Activated CD8-positive, alpha-beta memory T cell treated with anti-CD3 and anti-CD28 coated beads for 24 hours (primary cell): Measurements from ENCODE around the gene SEMA5B.
A peak's percentile ranks its signal among the peaks of the same experiment; 100 is the strongest.

Source experiments
- DNase-seq: peaks from one replicate; pipeline ENCODE4 v3.0.0-alpha.2; 2020

Gene SEMA5B

DNA sequence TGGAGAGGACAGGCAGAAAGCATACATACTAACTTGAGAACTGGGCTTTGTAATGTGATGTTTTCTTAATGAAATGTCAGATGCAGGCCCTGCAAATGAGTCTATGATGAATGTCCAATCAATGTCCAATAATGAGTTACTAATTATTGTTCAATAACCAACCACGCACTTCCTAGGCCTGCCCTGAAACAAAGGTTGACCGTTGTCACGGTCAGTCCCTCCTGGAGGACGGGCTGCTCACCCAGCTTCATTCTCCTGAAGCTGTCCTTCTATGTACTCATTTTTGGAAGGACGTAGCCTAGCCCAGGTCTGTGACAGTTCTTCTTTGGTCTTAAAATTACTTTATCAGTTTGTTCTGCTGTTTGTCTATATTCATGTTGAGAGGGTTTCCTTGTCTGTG lies 30.9 kb upstream of the SEMA5B start:
- peak; percentile 7 for DNase-seq

DNA sequence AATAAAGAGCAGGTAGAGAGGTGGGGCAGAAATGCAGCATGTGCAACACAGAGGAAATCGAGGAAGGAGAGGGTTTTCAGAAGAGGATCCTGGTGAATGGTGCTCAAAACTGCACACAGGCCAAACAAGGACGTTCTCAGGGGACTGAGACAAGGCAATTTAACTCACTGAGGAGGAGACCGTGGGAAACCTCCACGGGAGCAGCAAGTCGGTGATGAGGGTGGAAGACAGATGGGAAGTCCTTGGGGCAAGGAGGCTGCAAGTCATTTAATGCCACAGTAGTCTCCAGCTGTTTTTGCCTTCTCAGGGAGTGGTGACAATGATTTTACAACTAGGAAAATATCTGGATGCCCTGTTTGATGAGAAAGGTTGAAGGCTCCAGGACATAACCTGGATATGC lies 27.8 kb upstream of the SEMA5B start:
- peak; percentile 9 for DNase-seq

DNA sequence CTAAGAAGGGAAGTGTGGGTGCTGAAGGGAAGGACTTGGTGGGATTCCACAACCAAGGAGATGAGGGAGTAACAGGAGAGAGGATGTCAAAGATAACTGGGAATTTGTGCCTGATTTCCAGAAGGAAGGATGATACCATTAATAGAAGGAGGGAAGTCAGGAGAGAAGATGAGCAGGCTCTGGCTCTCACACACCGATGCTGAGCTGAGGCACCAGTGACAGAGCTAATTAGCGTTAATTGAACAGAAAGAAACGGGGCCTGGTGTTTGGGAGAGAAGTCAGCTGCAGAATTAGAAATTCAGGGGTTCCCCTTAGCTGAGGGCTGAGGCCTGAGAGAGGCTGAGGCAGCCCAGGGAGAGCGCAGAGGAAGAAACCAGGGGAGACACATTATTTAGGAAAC lies 27.4 kb upstream of the SEMA5B start:
- DNase-seq = peak; percentile 9

DNA sequence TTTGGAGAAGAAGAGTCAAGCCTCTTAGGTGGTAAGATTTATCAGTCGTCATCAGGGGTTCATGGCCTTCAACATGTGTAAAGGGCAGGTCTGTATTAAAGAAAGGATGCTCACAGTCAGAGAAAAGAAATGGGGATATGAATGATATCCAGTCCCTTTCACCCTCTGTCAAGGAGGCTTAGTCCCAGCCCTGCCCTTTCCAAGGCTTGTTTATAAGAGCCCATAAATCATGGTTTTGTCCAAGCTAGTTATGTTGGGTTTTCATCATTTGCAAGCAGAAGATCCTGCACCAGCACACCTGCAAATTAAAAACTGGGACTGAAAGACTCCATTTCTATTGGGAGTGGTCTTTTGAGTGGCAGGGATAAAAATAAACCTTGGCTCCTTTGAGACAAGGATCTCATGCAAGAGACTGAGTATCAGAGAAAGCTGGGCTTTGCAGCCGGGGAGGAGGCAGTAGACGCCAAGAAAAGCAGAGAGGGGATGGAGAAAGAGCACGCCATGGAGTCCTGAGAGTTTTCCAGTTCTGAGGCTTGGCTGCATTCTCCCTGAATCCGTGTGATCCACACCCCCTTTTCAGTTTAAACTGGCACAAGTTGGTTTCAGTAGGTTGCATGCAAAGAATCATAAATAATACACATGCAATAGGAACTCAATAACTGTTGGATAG lies 26.7 kb upstream of the SEMA5B start:
- no peak for DNase-seq

DNA sequence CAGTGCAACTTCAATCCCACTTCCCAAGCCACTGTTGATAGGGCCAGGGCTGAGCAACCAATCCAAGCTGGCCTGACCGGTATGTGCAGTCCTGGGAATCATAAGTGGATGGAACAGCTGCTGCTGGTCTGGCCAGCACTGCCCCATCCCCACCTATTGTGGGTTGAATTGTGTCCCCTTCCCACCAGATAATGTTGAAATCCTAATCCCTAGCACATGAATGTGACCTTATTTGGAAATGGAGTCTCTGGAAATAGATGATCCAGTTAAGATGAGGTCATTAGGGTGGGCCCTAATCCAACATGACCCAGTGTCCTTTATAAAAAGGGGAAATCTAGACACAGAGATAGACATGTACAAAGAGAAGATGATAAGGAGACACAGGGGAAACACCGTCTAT lies 25.5 kb upstream of the SEMA5B start:
- DNase-seq = no peak

DNA sequence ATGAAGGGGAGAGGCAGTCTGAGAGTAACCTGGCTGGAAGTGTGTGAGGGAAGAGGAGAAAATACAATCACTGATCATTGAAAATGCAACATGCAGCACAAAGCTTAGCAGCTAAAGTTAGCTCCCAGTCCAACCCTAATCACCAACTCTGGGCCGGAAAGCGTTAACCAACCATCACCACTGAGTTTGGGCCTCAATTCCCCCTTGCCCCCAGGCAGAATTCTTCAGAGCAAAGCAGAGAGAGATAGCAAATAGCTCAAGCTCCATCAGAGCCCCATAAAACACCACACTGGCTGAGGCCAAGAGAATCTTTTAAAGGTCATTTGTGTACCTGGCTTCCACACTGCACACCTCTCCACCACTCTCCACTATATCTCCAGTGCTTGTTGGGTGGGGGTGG lies 23.1 kb upstream of the SEMA5B start:
- no peak for DNase-seq

DNA sequence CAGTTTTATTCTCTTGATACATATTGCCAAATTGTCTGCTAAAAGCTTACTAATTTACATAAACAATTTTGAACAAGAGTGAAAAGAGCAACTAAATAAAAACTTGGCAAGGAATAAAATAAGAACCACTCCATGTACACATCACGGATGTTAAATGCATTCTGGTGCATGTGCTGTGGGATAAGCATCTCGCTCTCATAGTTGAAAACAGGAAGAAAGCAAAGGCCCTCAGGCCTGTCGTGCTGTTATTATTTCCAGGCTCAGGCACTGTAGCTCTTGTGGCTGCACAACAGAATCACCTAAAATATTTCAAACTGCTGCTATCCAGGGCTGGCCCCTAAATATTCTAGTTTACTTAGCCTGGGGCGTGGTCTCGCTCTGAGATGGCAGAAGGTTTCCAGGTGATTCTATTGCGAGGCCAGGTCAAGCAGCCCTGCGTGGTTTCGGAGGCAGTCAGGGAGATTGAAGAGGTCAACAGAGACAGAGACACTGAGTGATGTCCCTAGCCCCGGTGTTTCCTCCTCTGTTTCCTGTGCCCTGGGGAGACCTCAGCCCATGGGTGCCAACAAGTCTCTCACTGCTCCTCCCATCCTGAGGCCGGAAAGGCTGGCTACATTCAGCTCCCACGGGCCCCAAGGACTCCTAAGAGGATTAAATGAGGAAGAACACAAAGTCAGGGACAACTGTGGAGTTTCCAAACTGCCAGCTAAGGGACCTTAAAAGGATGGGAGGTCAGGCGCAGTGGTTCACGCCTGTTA lies 21.1 kb upstream of the SEMA5B start:
- DNase-seq = no peak

DNA sequence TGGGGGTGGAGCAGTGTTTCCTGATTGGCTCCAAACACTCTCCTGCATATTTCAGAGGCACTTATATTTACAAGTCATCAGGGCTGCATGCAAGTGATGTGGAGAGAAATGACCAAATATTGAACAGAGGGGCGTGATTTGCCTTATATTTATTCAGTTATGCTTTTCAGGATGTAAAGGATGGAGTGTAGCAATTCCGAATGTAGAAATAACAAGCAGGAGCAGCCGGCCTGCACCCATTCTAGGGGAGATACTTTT lies 19.4 kb upstream of the SEMA5B start:
- DNase-seq = no peak

DNA sequence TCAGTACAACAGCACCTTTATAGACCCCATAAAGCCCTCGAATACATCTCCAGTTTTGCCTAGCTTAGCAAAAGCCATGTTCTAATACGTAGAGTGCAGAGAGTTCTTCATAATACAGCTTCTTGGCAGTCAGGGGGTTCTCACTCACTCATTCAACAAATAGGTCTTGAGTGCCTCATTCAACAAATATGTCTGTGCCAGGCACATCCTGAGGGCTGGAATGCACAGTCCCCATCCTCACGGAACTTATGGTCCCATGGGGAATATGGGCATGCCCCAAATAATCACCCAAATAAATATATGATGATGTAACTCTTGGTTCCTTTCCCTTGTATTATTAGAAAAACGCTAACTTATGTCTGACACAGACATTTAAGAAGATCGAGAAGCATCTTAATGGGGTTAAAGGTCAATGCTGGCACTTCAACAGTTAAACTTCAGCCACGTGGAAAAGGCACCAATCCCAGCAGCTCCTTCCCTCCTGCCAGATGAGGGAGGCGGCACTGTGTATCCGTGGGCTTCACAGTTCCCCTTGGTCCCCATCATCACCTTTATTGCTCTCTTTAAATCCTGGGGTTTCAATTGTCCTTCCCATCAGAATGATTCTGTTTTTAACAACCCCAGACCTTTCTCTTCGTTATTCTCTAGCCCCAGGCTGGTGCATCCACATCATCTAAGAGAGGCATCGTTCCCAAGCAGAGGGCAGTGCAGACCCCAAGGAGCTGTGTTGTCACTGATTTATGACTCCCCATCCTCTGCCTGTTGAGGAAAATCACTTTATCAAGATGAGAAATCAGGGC lies 18.9 kb upstream of the SEMA5B start:
- no peak for DNase-seq

DNA sequence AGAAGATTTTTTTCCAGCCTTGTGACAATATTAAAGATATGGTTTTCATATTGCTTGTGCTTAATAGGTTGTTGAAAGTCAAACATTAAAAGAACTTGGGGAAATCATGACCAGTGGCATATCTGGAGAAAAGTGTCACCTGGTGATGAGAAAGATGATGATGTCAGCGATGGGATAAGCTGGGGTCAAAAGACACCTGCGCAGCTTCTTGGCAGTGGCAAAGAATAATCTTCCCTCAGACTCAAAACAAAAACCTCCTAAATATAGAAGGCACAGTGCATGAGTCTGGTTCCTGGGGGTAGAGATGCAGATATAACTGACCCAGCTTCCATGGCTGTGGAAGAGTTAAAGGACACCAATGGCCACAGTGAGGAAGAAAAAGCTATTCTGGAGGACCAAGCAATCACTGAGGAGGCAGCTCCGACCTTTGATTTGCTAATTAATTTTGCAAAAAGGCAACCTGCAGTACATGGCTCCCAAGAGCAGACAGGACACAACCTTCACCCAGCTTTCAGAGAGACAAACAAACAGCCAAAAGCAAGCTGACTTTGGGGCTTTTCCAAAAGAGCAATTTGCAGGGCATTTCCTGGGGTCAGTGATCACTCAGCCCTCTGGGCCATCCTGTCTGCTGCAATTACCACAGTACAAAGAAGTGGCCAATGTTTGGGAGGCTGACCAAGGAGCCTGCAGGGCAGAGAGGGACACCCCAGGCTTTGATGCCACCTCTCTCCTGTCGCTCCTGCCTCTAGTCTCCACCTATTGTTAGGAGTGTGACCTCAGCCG lies 17.6 kb upstream of the SEMA5B start:
- DNase-seq = no peak

DNA sequence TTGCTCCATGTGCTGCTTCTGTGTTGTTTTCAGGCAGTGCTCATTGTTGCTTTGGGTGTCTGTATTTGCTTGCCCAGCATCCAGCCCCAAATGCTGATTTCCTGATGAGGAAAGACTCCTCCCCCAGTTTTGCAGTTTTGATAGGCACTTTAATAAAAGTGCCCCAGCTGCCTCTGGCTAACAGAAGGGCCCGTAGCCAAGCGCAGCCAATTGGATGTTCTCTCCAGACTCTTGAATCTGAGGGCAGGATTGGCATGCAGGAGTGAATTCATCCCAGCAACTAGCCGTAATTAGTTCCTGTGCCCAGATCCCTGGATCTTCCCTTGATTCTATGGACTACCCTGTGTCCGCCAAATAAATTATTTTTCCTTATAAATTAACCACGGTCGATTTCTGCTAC lies 14.8 kb upstream of the SEMA5B start:
- no peak for DNase-seq

DNA sequence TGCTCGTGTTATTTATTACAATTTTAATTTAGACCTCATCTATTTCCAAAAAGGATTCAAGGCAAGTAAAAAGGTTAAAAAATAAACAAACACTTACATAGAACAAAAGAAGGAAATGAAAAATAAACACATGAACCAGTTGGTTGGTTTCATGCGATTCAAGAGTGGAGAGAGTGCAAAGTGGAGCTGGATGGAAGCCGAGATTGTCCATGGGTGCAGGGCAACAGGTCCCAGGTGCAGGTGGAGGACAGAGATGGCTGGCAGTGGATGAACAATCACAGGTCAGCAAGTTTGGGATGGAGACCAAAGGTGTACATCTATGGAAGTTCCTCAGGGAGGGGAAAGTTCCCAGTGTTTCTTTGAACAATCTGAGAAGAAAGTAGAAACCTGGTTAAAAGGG lies 11.6 kb upstream of the SEMA5B start:
- no peak for DNase-seq

DNA sequence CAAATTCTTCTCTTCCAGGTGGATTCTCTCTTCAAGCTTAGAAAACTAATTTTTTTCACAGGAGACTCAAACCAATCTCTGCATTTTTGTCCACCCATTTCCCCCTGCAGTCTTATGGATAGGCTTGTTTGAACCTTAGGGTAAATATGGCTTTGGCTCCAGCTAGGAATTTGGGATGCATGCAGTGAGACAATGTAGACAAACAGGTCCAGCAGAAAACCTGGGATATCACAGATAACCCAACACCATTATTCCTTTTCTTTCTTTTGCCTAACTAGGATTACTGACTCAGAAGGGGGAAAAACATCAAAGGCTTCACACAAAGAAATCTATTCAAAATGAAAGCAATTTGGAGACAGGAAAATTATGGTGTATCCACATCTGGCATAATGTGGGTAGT lies 11.2 kb upstream of the SEMA5B start:
- DNase-seq = no peak

DNA sequence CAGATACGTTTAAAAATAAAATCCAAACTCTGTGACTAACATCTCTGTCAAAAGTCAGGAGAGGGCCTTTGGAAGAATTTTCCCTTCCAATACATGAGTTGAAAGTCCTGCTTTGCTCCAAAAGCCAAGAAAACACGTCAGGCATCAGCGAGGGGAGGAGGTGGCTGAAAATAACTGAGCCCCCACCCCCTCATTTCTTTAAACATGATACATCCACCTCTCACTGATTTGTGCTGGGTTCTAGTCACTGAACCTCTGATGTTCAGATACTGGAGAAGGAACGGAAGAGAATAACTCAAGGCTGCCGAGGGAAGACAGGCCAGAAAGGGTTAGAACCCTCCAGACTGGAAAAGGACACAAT lies 9.4 kb upstream of the SEMA5B start:
- DNase-seq = no peak

DNA sequence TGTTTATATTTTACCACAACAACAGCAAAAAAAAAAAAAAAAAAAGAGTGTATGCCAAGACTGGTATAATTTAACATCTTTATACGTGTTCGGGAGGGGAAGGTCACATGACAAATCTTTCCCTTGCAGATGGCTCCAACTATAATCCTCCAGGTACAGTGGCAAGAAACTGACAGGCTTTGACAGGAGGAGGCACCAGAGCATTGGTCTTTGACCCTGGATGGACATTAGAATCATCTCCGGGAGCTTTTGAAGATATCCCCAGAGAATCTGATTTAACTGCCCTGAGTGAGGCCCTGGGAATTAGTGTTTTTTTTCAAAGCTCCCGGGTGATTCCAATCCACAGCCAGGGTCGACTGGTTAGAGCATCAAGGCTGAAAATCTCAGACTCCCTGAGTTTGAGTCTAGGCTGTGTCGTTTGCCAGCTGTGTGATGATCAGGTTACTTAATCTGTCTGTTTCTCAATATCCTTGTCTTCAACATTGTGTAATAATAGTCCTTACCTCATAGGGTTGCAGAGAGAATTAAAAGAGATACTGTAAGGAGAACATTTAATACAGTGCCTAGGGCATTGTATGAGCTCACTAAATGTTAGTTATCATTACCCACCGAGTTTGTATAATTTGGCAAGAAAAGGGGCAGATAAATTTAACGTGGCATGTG lies 8.9 kb upstream of the SEMA5B start:
- no peak for DNase-seq

DNA sequence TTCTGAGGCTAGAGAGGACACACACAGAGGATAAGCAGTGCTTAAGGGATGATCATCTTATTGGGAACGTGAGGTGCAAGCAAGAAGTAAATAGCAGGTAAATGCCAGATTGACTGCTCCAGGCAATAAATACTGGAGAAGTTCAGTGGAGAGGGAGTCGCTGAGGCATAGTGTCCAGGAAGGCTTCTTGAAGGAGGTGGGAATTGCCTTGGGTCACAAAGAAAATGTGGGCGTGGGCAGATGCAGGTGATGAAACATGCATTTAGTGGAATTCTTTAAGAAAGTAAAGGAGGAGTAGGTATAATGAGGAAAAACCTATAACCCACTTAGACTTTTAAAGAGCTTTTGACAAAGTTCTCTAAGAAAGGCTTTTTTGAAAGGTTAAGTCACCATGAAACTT lies 7.4 kb upstream of the SEMA5B start:
- no peak for DNase-seq

DNA sequence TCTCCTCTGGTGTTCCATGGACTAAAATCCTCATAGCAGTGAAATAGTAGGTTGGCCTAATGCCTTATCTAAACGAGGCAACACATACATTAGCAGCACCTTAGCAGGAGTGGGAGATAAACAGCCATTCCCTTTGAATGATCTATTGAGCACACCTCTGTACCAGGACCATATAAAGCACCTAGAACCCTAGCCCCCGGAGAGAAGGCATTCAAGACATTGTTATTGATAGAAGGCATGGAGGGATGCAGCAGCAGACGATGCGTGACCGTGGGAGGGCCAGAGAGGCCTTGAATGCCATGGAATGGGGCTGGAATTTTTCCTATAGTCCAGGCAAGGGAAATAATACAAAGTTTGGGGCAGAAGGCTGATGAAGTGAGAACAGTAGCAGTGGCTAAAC lies 6.6 kb upstream of the SEMA5B start:
- DNase-seq = no peak

DNA sequence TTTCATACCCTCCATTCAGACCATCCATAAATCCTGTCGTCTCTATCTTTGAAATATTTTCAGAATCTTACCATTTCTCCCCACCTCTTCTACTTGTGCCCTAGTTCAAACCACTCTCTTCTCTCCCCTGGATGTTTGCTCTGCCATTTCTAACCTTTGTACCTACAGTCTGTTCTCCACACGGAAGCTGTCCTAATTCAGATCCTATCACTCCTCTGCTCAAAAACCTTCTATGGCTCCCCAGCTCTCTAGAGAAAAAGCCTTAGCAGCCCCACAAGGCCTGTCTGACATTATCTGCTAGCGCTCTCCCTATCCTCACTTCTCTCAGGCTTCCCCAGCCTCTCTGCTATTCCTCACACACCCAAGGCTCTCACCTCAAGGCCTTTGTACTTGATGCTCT lies 4.5 kb upstream of the SEMA5B start:
- DNase-seq = no peak

DNA sequence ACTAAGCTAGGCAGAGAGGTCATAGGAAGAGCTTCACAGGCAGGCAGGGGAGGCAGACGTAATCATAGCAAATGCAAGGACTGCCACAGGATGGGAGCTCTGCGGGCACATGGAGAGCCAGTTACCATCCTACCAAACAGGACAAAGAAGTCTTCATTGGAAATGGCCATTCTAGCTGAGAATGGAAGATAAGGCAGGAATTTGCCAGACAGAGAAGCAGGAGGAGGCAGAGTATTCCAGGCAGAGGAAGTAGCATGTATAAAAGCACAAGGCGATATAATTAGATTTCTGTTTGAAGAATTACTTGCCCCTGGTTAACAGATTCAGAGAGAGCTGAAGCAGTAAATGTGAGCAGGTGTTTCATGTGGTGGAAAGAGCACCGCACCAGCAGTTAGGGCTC lies 3.5 kb upstream of the SEMA5B start:
- no peak for DNase-seq

DNA sequence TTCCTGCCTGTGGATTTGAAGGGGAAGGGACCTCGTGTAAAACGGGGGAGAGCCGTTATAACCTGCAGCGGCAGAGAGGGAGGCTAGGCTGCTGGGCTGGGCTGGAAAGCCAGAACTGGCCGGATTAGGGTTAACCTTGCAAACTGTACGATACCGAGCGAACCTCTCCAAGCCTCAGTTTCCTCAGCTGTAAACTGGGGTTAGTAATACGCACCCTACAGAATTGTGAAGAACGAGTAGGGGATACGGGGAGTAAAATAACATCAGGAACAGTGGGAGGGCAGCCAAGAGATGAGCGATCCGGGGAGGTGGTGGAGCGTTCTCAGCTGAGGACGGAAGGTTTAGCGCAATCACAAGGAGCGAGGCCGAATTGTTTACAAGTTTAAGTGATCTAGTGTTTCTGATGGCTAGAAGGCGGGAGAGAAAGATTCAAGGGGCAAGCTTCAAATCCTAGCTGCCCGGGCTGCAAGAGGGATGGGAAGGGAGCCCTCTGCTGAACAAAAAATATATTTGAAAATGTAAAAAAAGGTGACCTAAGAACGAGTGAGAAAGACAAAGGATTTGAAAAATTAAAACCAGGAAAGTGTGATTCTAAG lies 768 bp upstream of the SEMA5B start:
- DNase-seq = peak; percentile 63

DNA sequence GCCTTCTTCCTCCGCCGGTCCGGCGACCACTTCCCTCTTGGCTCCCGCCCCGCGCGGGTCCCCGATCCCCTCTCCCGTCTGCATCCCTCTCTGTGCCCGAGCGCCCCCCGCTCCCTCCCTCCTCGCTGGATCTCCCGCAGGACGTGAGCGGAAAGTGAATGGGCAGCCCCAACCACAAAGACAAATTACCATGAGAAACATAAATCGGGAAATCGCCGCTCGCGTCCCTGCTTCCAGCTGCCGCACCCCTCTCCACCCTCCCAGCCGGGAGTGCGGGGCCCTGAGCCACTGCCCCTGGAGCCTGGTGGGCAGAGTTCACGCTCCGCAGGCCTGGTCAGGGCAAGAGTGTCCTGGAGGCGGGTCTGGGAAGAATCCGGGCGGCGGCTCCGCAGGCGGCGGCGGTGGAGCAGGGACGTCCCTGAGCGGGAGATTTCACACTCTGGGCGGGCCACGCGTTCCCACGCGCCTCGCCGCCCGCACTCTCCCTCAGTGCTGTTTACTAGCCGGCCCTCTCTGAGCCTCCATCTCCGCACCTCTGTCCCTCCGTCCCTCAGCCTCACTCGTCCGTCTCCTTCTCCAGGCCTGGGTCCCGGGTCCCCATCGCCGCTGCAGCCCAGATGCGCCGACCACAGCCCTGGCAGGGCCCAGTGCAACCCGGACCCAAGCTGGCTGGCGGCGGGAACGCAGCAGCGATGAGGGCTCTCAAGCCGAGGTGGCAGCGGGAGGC lies 835 bp downstream of the SEMA5B start:
- DNase-seq = peak; percentile 67
